H1 (cell line): Measurements from ENCODE around the gene FTL. TPM values are rescaled to one million over a fixed set of nuclear protein-coding genes. Genes with fewer than 3 reads are reported as not detected.

Experiments used
- ASH2L ChIP-seq: fragments of 200-600, 300-600 bp; sonication (generic); IDR thresholded peaks from one replicate; pipeline ENCODE4 v1.7.1; 2017; ENCODE audit warnings: low read length
- CBX5 ChIP-seq: fragments of 300-800, 300-1000 bp; sonication (generic); IDR thresholded peaks from 2 replicates; pipeline ENCODE4 v1.7.1; 2016; ENCODE audit warnings: antibody characterized with exemption, low read length, low read depth
- CBX8 ChIP-seq: fragments of 300-800, 300-1000 bp; sonication (generic); IDR thresholded peaks from 2 replicates; pipeline ENCODE4 v1.7.1; 2016; ENCODE audit warnings: low read depth, low read length, borderline replicate concordance
- CHD7 ChIP-seq: fragments of 300-600 bp; sonication (generic); IDR thresholded peaks from 2 replicates; pipeline ENCODE4 v1.7.1; 2012; ENCODE audit warnings: low read length, moderate library complexity, mild to moderate bottlenecking, inconsistent platforms; ENCODE audit not compliant: insufficient replicate concordance
- CREB1 ChIP-seq: IDR thresholded peaks from 2 replicates; pipeline ENCODE4 v1.6.1; 2012; ENCODE audit warnings: inconsistent platforms
- PHF8 ChIP-seq: fragments of 200-600 bp; sonication (generic); conservative IDR thresholded peaks from 2 replicates; pipeline ENCODE4 v1.7.1; 2012; ENCODE audit warnings: low read depth, mild to moderate bottlenecking, inconsistent platforms, low read length, moderate library complexity
- POLR2A ChIP-seq, 2 experiments: IDR thresholded peaks; 1 replicate in 1 of 2; 2 replicates in 1 of 2; pipeline ENCODE4 v1.6.1; 2011; ENCODE audit warnings: low read depth in 2 of 2, low read length in 2 of 2, mild to moderate bottlenecking in 2 of 2; ENCODE audit errors: control extremely low read depth in 1 of 2
- POLR2AphosphoS5 ChIP-seq: IDR thresholded peaks from 2 replicates; pipeline ENCODE4 v1.6.1; 2011; ENCODE audit warnings: low read depth, low read length
- POU5F1 ChIP-seq: IDR thresholded peaks from 2 replicates; pipeline ENCODE4 v1.6.1; 2011; ENCODE audit warnings: low read depth, mild to moderate bottlenecking, low read length, moderate library complexity
- SP1 ChIP-seq: IDR thresholded peaks from 2 replicates; pipeline ENCODE4 v1.6.1; 2011; ENCODE audit warnings: low read depth, low read length
- SP4 ChIP-seq: IDR thresholded peaks from 2 replicates; pipeline ENCODE4 v1.6.1; 2012; ENCODE audit warnings: low read length, inconsistent platforms
- TAF1 ChIP-seq: IDR thresholded peaks from 2 replicates; pipeline ENCODE4 v1.6.1; 2011; ENCODE audit warnings: mild to moderate bottlenecking, low read depth, low read length
- TBP ChIP-seq: IDR thresholded peaks from 2 replicates; pipeline ENCODE4 v1.6.1; 2011; ENCODE audit warnings: low read depth, low read length, improper control_type of control experiment
- polyA plus RNA-seq, 7 experiments: library from polyadenylated mRNA; depleted of rRNA in 3 of 7; stranded (reverse) in 5 of 7; unstranded in 2 of 7; fragments of >200 nt in 5 of 7; fragments of 200-250 nt in 2 of 7; gene quantifications; 1 replicate in 5 of 7; 2 replicates in 1 of 7; 4 replicates in 1 of 7; pipeline versions ENCODE4 v1.2.1 to v1.2.3, GENCODE V29; 2011 to 2013; ENCODE audit warnings: missing spikeins in 2 of 7, mixed read lengths in 2 of 7
- total RNA-seq: library from RNA; stranded (reverse); fragmentation: NEBNext Ultra II Directional; extraction: Animal tissue kit (Norgen Biotek cat#: 25700); gene quantifications from 2 replicates; pipeline ENCODE4 v1.2.1, GENCODE V29; 2021

Gene FTL
- total and polyA plus RNA-seq, 2 of the 8 experiments (the other 6 are each of a cell fraction or from before 2014, with no cell fraction given): 1,751 to 2,427 TPM

- TF ChIP-seq PHF8: peak; percentile 42; the same call in 1 of the 2 replicates
- TF ChIP-seq TAF1: peak; percentile 80
- TF ChIP-seq CHD7: no peak
- TF ChIP-seq ASH2L: peak; percentile 70
- TF ChIP-seq TBP: peak; percentile 75; the same call in 1 of the 2 replicates
- TF ChIP-seq SP1: peak; percentile 63
- TF ChIP-seq POLR2AphosphoS5: peak; percentile 68; the same call in 1 of the 2 replicates
- TF ChIP-seq POLR2A (IDR thresholded peaks at IDR 0.05; ENCODE audit: control extremely low read depth in 1 of 2, low read depth in 2 of 2, low read length in 2 of 2): peak in 1 of 2 experiments; percentile 73; a peak in 2 of 3 replicates
- TF ChIP-seq CBX5: no peak
- TF ChIP-seq SP4: peak; percentile 51; the same call in 1 of the 2 replicates
- no peak for TF ChIP-seq CBX8
- peak; percentile 14; the same call in 1 of the 2 replicates for TF ChIP-seq CREB1
- TF ChIP-seq POU5F1: no peak
Measured at GRCh38 chr19:48933382-48933932, 31.7 kb upstream of the FTL start, which contains the start of gene DHDH (continued).
